HG02943 (cell line): Measurements from ENCODE around the gene IRF4.

Experiments used
- ATAC-seq: cut with Tn5 transposase; IDR thresholded peaks from one replicate; pipeline ENCODE4 v1.9.1; 2021; ENCODE audit warnings: mild to moderate bottlenecking, low read depth, moderate library complexity; ENCODE audit not compliant: unreplicated experiment

Gene IRF4

DNA sequence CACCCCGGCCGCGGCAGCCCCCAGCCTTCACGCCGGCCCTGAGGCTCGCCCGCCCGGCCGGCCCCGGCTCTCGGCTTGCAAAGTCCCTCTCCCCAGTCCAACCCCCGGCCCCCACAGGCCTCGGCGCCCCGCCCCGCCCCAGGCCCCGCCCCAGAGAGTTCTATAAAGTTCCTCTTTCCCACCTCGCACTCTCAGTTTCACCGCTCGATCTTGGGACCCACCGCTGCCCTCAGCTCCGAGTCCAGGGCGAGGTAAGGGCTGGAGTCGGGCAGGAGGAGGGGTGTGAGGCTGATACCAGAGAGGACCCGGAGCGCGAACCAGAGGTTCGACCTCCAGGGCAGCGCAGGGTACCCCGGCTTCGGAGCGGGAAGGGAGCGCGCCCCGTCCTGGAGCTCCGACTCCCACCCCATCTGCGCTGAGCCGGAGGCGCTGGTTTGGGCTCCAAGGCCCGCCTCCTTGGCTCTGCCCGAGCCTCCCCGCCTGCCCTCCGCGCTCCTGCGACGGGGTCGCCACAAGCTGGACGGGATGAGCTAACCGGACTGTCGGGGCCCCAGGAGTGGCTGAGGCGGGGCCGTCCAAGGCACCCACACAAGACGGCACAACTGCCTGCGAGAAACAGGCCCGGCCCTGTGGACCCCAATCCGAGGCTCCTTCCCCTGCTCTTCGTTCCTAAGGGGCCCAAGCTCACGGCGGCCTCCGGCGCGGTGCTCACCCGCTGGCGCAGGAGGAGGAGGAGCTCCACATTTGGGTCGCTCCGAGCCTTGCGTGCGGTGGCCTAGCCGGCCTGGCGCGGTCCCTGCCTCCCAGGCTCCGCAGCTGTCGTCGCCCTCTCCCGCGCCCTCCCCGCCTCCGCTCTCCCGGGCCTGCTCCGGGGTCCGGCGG is at the start of gene IRF4:
TSS of gene IRF4 (plus strand) at position 194 of the 882 bp plus-strand sequence. CDS start 1,401 bp downstream, outside the sequence.
- ATAC-seq: peak; percentile 44

GRCh38 chr6:341914-342831 is 49.4 kb upstream of the IRF4 start:
- ATAC-seq: no peak

DNA sequence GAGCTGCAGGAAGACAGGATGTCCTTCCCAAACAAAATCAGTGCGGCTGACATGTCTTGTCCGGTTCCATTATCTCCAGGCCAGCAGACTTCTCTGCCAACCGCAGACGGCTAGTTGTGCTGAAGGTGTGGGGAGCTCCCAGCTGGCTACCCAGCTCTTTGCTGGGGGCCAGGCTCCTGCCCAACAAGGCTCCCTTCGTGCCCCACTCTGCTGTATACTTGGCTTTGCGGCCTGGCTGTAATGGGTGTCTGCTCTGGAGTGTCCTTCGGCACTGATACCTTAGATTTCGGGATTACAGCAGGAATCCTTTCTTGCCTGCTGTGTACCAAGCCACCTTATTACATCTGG is 48.7 kb upstream of the IRF4 start:
- no peak for ATAC-seq

DNA sequence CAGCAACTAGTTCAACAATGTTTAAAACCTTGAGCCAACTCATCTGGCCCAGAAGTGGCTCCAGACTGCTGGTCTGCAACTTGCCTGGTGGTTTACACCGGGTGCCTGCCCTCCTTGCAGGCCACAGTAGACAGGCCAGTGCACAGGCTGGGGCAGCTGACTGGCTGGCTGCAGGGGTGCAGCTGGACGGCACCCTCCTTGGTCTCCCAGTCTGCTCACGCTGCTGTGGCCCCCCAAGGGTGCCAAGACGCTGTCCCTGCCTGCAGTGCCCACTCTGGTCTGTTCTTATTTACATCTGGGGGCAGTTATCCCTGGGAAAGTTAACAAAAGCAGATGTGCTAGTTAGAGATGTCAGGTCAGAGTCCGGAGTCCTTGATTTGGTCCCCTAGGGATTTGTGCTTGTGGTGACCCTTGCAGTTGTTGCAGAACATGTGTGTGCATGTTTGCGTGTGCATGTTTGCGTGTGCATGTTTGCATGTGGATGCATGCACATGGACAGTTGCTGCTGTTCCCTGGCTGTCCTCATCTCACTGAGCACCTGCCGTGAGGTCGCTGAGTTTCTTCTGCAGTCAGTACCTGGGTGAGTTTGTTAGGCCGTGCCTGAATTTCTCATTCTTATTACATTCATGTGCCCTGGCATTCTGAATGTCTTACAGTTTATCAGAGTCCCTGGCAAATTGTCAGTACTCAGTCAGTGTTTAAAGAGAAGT is 48.2 kb upstream of the IRF4 start:
- ATAC-seq: no peak

GRCh38 chr6:343960-344815 is 47.4 kb upstream of the IRF4 start:
- ATAC-seq: no peak

- no peak for ATAC-seq
These were observed 46.7 kb upstream of the IRF4 start for GRCh38 chr6:344816-345340.

- ATAC-seq: no peak
These were observed 45.7 kb upstream of the IRF4 start for GRCh38 chr6:345747-346385.

- no peak for ATAC-seq
These were observed 45.0 kb upstream of the IRF4 start for GRCh38 chr6:346386-347030.

GRCh38 chr6:347232-347631 is 44.3 kb upstream of the IRF4 start:
- ATAC-seq: peak; percentile 57

DNA sequence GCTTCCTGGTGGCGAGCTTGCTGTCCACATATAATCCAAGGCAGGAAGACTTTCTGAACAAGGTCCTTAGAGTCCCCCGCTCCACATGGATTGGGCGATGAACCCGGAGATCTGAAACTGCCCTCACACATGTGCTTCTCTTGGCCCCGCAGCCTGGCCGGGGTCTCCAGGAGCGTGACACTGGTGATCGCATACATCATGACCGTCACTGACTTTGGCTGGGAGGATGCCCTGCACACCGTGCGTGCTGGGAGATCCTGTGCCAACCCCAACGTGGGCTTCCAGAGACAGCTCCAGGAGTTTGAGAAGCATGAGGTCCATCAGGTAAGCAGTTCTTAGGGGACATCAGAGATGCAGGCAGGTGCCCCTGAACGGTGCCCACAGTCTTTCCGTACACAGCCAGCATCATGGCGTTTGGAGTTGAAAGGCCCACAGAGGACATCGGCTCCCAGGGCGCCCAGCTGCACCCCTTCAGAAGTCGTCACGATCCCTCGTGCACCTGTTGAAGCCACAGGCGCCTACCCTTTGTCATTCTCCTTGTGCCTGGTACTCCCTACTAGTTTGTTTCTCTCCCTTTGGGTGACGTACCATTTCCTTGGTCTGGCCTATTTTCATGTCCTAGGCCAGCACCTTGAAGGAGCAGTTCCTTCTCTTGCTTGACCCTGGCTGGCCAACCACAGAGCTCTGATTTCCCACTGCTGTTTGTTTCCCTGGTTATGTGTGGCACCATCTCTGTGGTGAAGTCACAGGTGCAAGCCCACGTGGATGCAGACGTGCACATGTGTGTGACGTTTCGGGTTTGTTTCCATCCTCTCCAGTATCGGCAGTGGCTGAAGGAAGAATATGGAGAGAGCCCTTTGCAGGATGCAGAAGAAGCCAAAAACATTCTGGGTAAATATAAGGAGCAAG is 43.3 kb upstream of the IRF4 start:
- no peak for ATAC-seq

GRCh38 chr6:348860-349396 is 42.6 kb upstream of the IRF4 start:
- ATAC-seq: no peak

GRCh38 chr6:349491-349921 is 42.0 kb upstream of the IRF4 start:
- ATAC-seq: no peak

- ATAC-seq: no peak
These were observed 41.2 kb upstream of the IRF4 start for GRCh38 chr6:350371-350770.

- no peak for ATAC-seq
These were observed 40.3 kb upstream of the IRF4 start for GRCh38 chr6:351011-351866.

DNA sequence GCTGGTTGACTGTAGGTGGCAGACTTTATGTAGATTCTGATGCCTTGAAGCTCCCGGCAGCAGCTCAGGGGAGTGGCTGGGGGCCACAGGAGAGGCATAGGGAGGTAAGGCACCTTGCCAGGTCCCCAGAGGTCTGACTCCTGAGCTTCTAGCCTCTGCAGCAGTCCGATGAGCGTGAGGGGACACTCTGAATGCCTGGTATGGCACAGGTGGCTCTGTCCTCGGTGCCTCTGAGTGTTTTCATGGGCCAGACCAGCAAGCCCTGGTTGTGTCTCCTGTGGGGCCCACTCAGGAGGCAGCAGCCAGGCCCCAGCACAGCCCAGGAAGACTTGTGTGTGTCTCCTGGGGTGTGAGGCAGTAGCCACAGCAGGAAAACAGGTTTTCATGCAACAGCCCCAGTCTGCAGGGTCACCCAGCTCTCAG is 39.7 kb upstream of the IRF4 start:
- no peak for ATAC-seq

- ATAC-seq: no peak
These were observed 39.1 kb upstream of the IRF4 start for GRCh38 chr6:352474-352873.
